ENCODE measurements around the gene KRT7. TPM values are rescaled to one million over a fixed set of nuclear protein-coding genes. Genes with fewer than 3 reads are reported as not detected.
"Not testable (repeated sequence)": the region's sequence is repeated elsewhere in the genome, so short reads cannot be mapped to it uniquely, and the experiment has no call there.

The KRT7 gene
- total and polyA plus RNA-seq, 9 donors, result 0.31 to 7.1 (median 1.2) TPM

- not testable (repeated sequence) for H3K27ac ChIP-seq (ENCODE audit: low read length); H3K4me3 ChIP-seq (ENCODE audit: low read length); H3K9me3 ChIP-seq (replicated peaks; ENCODE audit: control insufficient read depth, low read depth, low read length); DNase-seq; H3K36me3 ChIP-seq (ENCODE audit: control insufficient read depth, insufficient read depth, low read length)
- Histone ChIP-seq H3K27me3 (ENCODE audit: control insufficient read depth, insufficient read depth, low read length) (peaks cover 80% of the 10 kb centered on the region), H3K4me1 (ENCODE audit: control insufficient read depth, insufficient read depth, low read length) (peaks cover 16% of the 10 kb centered on the region)
- WGBS (ENCODE audit: insufficient coverage), result 6% methylated on average over 5 of the region's 13 CpGs
These were observed 24.9 kb downstream of the KRT7 start for GRCh38 chr12:52257922-52258321.

GRCh38 chr12:52258335-52258901 is 25.4 kb downstream of the KRT7 start:
- Histone ChIP-seq H3K4me1 (ENCODE audit: control insufficient read depth, insufficient read depth, low read length) (peaks cover 16% of the 10 kb centered on the region), H3K36me3 (ENCODE audit: control insufficient read depth, insufficient read depth, low read length) (no peaks in the 10 kb centered on the region), H3K4me3 (ENCODE audit: low read length) (no peak overlapping the region), H3K27ac (ENCODE audit: low read length) (no peak overlapping the region), H3K27me3 (ENCODE audit: control insufficient read depth, insufficient read depth, low read length) (peaks cover 79% of the 10 kb centered on the region), H3K9me3 (replicated peaks; ENCODE audit: control insufficient read depth, low read depth, low read length) (no peaks in the 10 kb centered on the region)
- 1% methylated on average over 72 of the region's 72 CpGs for WGBS (ENCODE audit: insufficient coverage)
- peak; percentile 69 for DNase-seq

- 76% methylated on average over 3 of the region's 6 CpGs for WGBS (ENCODE audit: insufficient coverage)
- peaks cover 73% of the 10 kb centered on the region for H3K27me3 ChIP-seq (ENCODE audit: control insufficient read depth, insufficient read depth, low read length)
These were observed 26.7 kb downstream of the KRT7 start for GRCh38 chr12:52259657-52260243.

GRCh38 chr12:52260361-52261207 is 27.5 kb downstream of the KRT7 start:
- Histone ChIP-seq H3K9me3 (replicated peaks; ENCODE audit: control insufficient read depth, low read depth, low read length) (no peaks in the 10 kb centered on the region), H3K36me3 (ENCODE audit: control insufficient read depth, insufficient read depth, low read length) (no peaks in the 10 kb centered on the region), H3K27me3 (ENCODE audit: control insufficient read depth, insufficient read depth, low read length) (peaks cover 65% of the 10 kb centered on the region), H3K27ac (ENCODE audit: low read length) (no peak overlapping the region), H3K4me1 (ENCODE audit: control insufficient read depth, insufficient read depth, low read length) (peaks cover 27% of the 10 kb centered on the region), H3K4me3 (ENCODE audit: low read length) (no peak overlapping the region)
- 61% methylated on average over 3 of the region's 9 CpGs for WGBS (ENCODE audit: insufficient coverage)
- DNase-seq, result no peak

More at GRCh38 chr12:52259657-52260243, 26.7 kb downstream of the KRT7 start:
- no peak for DNase-seq
- no peak overlapping the region for H3K27ac ChIP-seq (ENCODE audit: low read length)
- H3K4me1 ChIP-seq (ENCODE audit: control insufficient read depth, insufficient read depth, low read length), result peaks cover 27% of the 10 kb centered on the region
- H3K9me3 ChIP-seq (replicated peaks; ENCODE audit: control insufficient read depth, low read depth, low read length), result no peaks in the 10 kb centered on the region
- no peaks in the 10 kb centered on the region for H3K36me3 ChIP-seq (ENCODE audit: control insufficient read depth, insufficient read depth, low read length)
- no peak overlapping the region for H3K4me3 ChIP-seq (ENCODE audit: low read length)

DNA sequence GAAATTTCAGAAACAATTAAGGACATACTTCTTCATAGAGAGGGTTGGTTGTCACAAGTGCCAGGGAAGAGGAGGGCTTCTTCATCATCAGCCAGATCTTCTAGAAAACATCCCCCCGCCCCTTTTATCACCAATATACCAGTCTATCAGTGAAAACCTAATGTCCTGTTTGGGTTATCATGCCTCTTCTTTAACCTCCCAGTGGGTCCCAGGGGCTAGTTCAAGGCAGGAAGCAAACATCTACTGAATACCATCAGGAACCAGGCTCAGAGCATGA is 28.1 kb downstream of the KRT7 start:
- no peaks in the 10 kb centered on the region for H3K9me3 ChIP-seq (replicated peaks; ENCODE audit: control insufficient read depth, low read depth, low read length)
- H3K27me3 ChIP-seq (ENCODE audit: control insufficient read depth, insufficient read depth, low read length), result peaks cover 61% of the 10 kb centered on the region
- H3K36me3 ChIP-seq (ENCODE audit: control insufficient read depth, insufficient read depth, low read length), result no peaks in the 10 kb centered on the region
- peaks cover 27% of the 10 kb centered on the region for H3K4me1 ChIP-seq (ENCODE audit: control insufficient read depth, insufficient read depth, low read length)
- no CpG with 5 or more reads among the region's 1 CpG for WGBS (ENCODE audit: insufficient coverage)
- no peak overlapping the region for H3K4me3 ChIP-seq (ENCODE audit: low read length)
- H3K27ac ChIP-seq (ENCODE audit: low read length), result no peak overlapping the region
- DNase-seq, result no peak

DNA sequence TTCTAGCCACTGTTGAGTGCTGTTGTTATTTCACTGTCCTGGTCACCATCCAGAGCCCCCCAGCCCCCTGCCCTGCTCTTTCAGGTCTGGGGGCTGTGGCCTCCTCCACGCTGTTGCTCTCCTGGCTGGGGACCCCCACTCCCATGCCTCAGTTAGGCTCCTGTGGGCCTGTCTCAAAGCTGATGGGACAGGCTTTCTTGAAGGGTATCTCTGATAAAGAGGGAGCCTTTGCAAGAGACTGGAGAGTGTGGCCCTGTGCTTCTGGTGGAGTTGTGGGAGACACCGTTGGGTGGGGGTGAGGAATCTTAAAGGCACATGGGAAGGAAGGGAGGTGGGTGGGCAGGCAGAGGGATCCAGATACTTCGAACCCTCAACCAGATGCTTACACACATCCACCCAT is 29.2 kb downstream of the KRT7 start:
- peaks cover 27% of the 10 kb centered on the region for H3K4me1 ChIP-seq (ENCODE audit: control insufficient read depth, insufficient read depth, low read length)
- H3K9me3 ChIP-seq (replicated peaks; ENCODE audit: control insufficient read depth, low read depth, low read length), result no peaks in the 10 kb centered on the region
- peaks cover 50% of the 10 kb centered on the region for H3K27me3 ChIP-seq (ENCODE audit: control insufficient read depth, insufficient read depth, low read length)

GRCh38 chr12:52263761-52264434 is 30.9 kb downstream of the KRT7 start:
- Histone ChIP-seq H3K9me3 (replicated peaks; ENCODE audit: control insufficient read depth, low read depth, low read length) (no peaks in the 10 kb centered on the region), H3K4me3 (ENCODE audit: low read length) (no peak overlapping the region), H3K27ac (ENCODE audit: low read length) (no peak overlapping the region), H3K36me3 (ENCODE audit: control insufficient read depth, insufficient read depth, low read length) (no peaks in the 10 kb centered on the region), H3K27me3 (ENCODE audit: control insufficient read depth, insufficient read depth, low read length) (peaks cover 34% of the 10 kb centered on the region), H3K4me1 (ENCODE audit: control insufficient read depth, insufficient read depth, low read length) (peaks cover 22% of the 10 kb centered on the region)
- DNase-seq, result no peak
- WGBS (ENCODE audit: insufficient coverage), result 74% methylated on average over 4 of the region's 7 CpGs

More for the DNA sequence above, 29.2 kb downstream of the KRT7 start:
- Histone ChIP-seq H3K36me3 (ENCODE audit: control insufficient read depth, insufficient read depth, low read length) (no peaks in the 10 kb centered on the region), H3K27ac (ENCODE audit: low read length) (no peak overlapping the region), H3K4me3 (ENCODE audit: low read length) (no peak overlapping the region)
- 89% methylated on average over 1 of the region's 3 CpGs for WGBS (ENCODE audit: insufficient coverage)
- no peak for DNase-seq

GRCh38 chr12:52264435-52264825 is 31.4 kb downstream of the KRT7 start:
- H3K27ac ChIP-seq (ENCODE audit: low read length), result no peak overlapping the region
- no peak overlapping the region for H3K4me3 ChIP-seq (ENCODE audit: low read length)
- H3K9me3 ChIP-seq (replicated peaks; ENCODE audit: control insufficient read depth, low read depth, low read length), result no peaks in the 10 kb centered on the region
- 26% methylated on average over 2 of the region's 2 CpGs for WGBS (ENCODE audit: insufficient coverage)
- peaks cover 29% of the 10 kb centered on the region for H3K27me3 ChIP-seq (ENCODE audit: control insufficient read depth, insufficient read depth, low read length)
- peak; percentile 89 for DNase-seq
- H3K36me3 ChIP-seq (ENCODE audit: control insufficient read depth, insufficient read depth, low read length), result no peaks in the 10 kb centered on the region
- H3K4me1 ChIP-seq (ENCODE audit: control insufficient read depth, insufficient read depth, low read length), result peaks cover 22% of the 10 kb centered on the region

- Histone ChIP-seq H3K27ac (ENCODE audit: low read length) (no peak overlapping the region), H3K36me3 (ENCODE audit: control insufficient read depth, insufficient read depth, low read length) (no peaks in the 10 kb centered on the region), H3K4me3 (ENCODE audit: low read length) (no peak overlapping the region), H3K27me3 (ENCODE audit: control insufficient read depth, insufficient read depth, low read length) (peaks cover 27% of the 10 kb centered on the region), H3K9me3 (replicated peaks; ENCODE audit: control insufficient read depth, low read depth, low read length) (no peaks in the 10 kb centered on the region), H3K4me1 (ENCODE audit: control insufficient read depth, insufficient read depth, low read length) (peaks cover 11% of the 10 kb centered on the region)
- 86% methylated on average over 2 of the region's 2 CpGs for WGBS (ENCODE audit: insufficient coverage)
- no peak for DNase-seq
These were observed 33.5 kb downstream of the KRT7 start for GRCh38 chr12:52266514-52266913.

- no peak for DNase-seq
- Histone ChIP-seq H3K36me3 (ENCODE audit: control insufficient read depth, insufficient read depth, low read length) (no peaks in the 10 kb centered on the region), H3K27ac (ENCODE audit: low read length) (no peak overlapping the region), H3K9me3 (replicated peaks; ENCODE audit: control insufficient read depth, low read depth, low read length) (no peaks in the 10 kb centered on the region), H3K4me3 (ENCODE audit: low read length) (no peak overlapping the region), H3K4me1 (ENCODE audit: control insufficient read depth, insufficient read depth, low read length) (peaks cover 11% of the 10 kb centered on the region), H3K27me3 (ENCODE audit: control insufficient read depth, insufficient read depth, low read length) (peaks cover 23% of the 10 kb centered on the region)
- WGBS (ENCODE audit: insufficient coverage), result 75% methylated on average over 3 of the region's 3 CpGs
These were observed 34.2 kb downstream of the KRT7 start for GRCh38 chr12:52267266-52267665.
